Heart right ventricle (tissue), 16 donors: ENCODE data around the gene ERCC6L2. TPM values are rescaled to one million over a fixed set of nuclear protein-coding genes. Genes with fewer than 3 reads are reported as not detected.

Source experiments
- ATAC-seq, 8 donors: fragments of 200-7000 bp; cut with Tn5 transposase; one replicate each; pipeline ENCODE4 v1.9.1; 2020; ENCODE audit warnings: mild to moderate bottlenecking in 8 of 8, moderate library complexity in 8 of 8, moderate number of reproducible peaks in 1 of 8
- DNase-seq, 2 donors: peaks; one replicate each; pipeline ENCODE4 v3.0.0-alpha.2; 2020
- H3K27ac ChIP-seq, 10 donors: fragments of 200-600 bp; sonication (generic) in 2 of 10; one replicate each; pipeline versions ENCODE4 v1.5.0 to v1.8.0; 2020 to 2022; ENCODE audit warnings: mild to moderate bottlenecking in 3 of 10
- H3K27me3 ChIP-seq, 7 donors: fragments of 200-600 bp; one replicate each; pipeline ENCODE4 v1.8.0; 2021 to 2022; ENCODE audit warnings: mild to moderate bottlenecking in 2 of 7
- H3K36me3 ChIP-seq, 9 donors: fragments of 200-600 bp; sonication (generic) in 1 of 9; one replicate each; pipeline versions ENCODE4 v1.5.0 to v1.8.0; 2020 to 2022; ENCODE audit warnings: mild to moderate bottlenecking in 2 of 9
- H3K4me1 ChIP-seq, 9 donors: fragments of 200-600 bp; sonication (generic) in 1 of 9; one replicate each; pipeline versions ENCODE4 v1.5.0 to v1.8.0; 2020 to 2022; ENCODE audit warnings: mild to moderate bottlenecking in 4 of 9
- H3K4me3 ChIP-seq, 10 donors: fragments of 200-600 bp; sonication (generic) in 2 of 10; one replicate each; pipeline versions ENCODE4 v1.5.0 to v1.8.0; 2020 to 2022; ENCODE audit warnings: mild to moderate bottlenecking in 7 of 10, moderate library complexity in 2 of 10
- H3K9me3 ChIP-seq, 11 donors: fragments of 200-600 bp in 10 of 11; sonication (generic) in 2 of 11; one replicate each; pipeline versions ENCODE4 v1.5.0 to v1.8.0; 2013 to 2022; ENCODE audit warnings: mild to moderate bottlenecking in 2 of 11, control low read depth in 1 of 11, moderate library complexity in 1 of 11
- CTCF ChIP-seq, 9 donors: fragments of 200-600 bp; sonication (generic) in 2 of 9; IDR thresholded peaks; one replicate each; pipeline versions ENCODE4 v1.5.0 to v1.8.0; 2021 to 2022; ENCODE audit warnings: antibody characterized with exemption in 9 of 9, mild to moderate bottlenecking in 5 of 9, moderate library complexity in 1 of 9
- WGBS, 2 donors: extraction: QIAGEN DNeasy Blood & Tissue Kit; methylation state at CpG; one replicate each; pipeline ENCODE4 v1.1.7; 2013; ENCODE audit warnings: inconsistent platforms in 1 of 2; 5-methylcytosine and 5-hydroxymethylcytosine counted together
- intact Hi-C, 10 donors: fragments of 100-400 bp; cut with DNase I; formaldehyde crosslinking; loops; one replicate each; pipeline versions ENCODE4 v1.11.1 to v1.14.2; 2022
- polyA plus RNA-seq, 2 donors: library from polyadenylated mRNA; stranded (reverse); fragments of 200-250 nt; gene quantifications; one replicate each; pipeline ENCODE4 v1.2.3, GENCODE V29; 2013
- total RNA-seq, 10 donors: library from RNA; stranded (reverse); fragmentation: NEBNext Ultra II Directional in 3 of 10; extraction: Animal tissue kit (Norgen Biotek cat#: 25700) in 3 of 10; gene quantifications; one replicate each; pipeline versions ENCODE4 v1.2.1 to v1.2.4, GENCODE V29; 2021 to 2023
- donor health status: Arrhythmogenic right ventricular cardiomyopathy.
- donor health status: ischemic (EF 13 %, LVEDD 7.1; RV severe dilation, severe dysfunction).
- donor health status: healthy with polysubstance abuse.
- donor health status: DM: no; HTN: yes; CAD: no.
- donor health status: DM: no; HTN: no; CAD: no.
- donor health status: ischemic (EF 25% LVEDD 6.9; RV normal size, moderate dysfunction).
- donor health status: ischemic (EF 25% LVEDD 5.7; RV mildly dilated, moderate dysfunction).
- donor health status: healthy.
- donor health status: DM: yes; HTN: yes; CAD: no.
- donor health status: Ischemic cardiomyopathy.
- donor health status: ischemic (EF 35%, LVEDD 5.7; RV mildly dilated, moderate dysfunction).
- donor health status: nonischemic (EF 11% LVEDD 7.7; RV severe dilation, severe dysfunction).
- donor health status: DM: yes; HTN: yes; CAD: no.
- donor health status: PGD.
- donor health status: ischemic (EF 29% LVEDD 5.4; RV normal size, mild dysfunction).
- donor health status: nonischemic (EF 23%, LVEDD 6.1; RV moderate dilation, normal function).

The ERCC6L2 gene
- total and polyA plus RNA-seq, 12 donors: 4.6 to 37.5 (median 26.4) TPM

GRCh38 chr9:95880021-95880690 is 4.7 kb downstream of the ERCC6L2 start:
- Histone ChIP-seq H3K9me3 (no peaks in the 10 kb centered on the region), H3K36me3 (peaks cover 0 to 42% (median 10%) of the 10 kb centered on the region in 9 donors), H3K4me3 (no peak overlapping the region), H3K27ac (peak overlapping the region in 1 of 10 donors; percentile 2), H3K27me3 (no peaks in the 10 kb centered on the region), H3K4me1 (peaks cover 0 to 19% (median 10%) of the 10 kb centered on the region in 9 donors)
- DNase-seq (no peak), ATAC-seq (no peak)
- WGBS, 2 donors: 62 to 64% methylated on average over 4 of the region's 4 CpGs
- intact Hi-C loops: no loop called here
- no peak for TF ChIP-seq CTCF (IDR thresholded peaks at IDR 0.05)

GRCh38 chr9:95887926-95888497 is 12.5 kb downstream of the ERCC6L2 start:
- DNase-seq (no peak), ATAC-seq (no peak)
- 81 to 100% methylated on average over 1 of the region's 1 CpG for WGBS, 2 donors
- Histone ChIP-seq H3K27ac (no peak overlapping the region), H3K4me1 (peaks cover 0 to 4% (median 0%) of the 10 kb centered on the region in 9 donors), H3K27me3 (no peaks in the 10 kb centered on the region), H3K4me3 (no peak overlapping the region), H3K9me3 (peaks cover 0 to 13% (median 7%) of the 10 kb centered on the region in 11 donors), H3K36me3 (peaks cover 0 to 42% (median 4%) of the 10 kb centered on the region in 9 donors)
- no peak for TF ChIP-seq CTCF (IDR thresholded peaks at IDR 0.05)
- intact Hi-C loops: no loop called here

- intact Hi-C loops: no loop called here
- no peak for DNase-seq
- no peak for TF ChIP-seq CTCF (IDR thresholded peaks at IDR 0.05)
- Histone ChIP-seq H3K36me3 (peaks cover 0 to 22% (median 0%) of the 10 kb centered on the region in 9 donors), H3K27me3 (no peaks in the 10 kb centered on the region), H3K9me3 (peaks cover 0 to 18% (median 8%) of the 10 kb centered on the region in 11 donors), H3K27ac (no peak overlapping the region), H3K4me1 (peaks cover 0 to 4% (median 0%) of the 10 kb centered on the region in 9 donors), H3K4me3 (no peak overlapping the region)
- no peak for ATAC-seq
- 97% methylated on average over 4 of the region's 4 CpGs for WGBS, 2 donors
These were observed 15.1 kb downstream of the ERCC6L2 start for GRCh38 chr9:95890594-95890993.

GRCh38 chr9:95891067-95891671 is 15.7 kb downstream of the ERCC6L2 start:
- no peak overlapping the region for H3K27ac ChIP-seq
- intact Hi-C loops: no loop called here
- peaks cover 0 to 22% (median 0%) of the 10 kb centered on the region in 9 donors for H3K36me3 ChIP-seq
- peaks cover 0 to 18% (median 8%) of the 10 kb centered on the region in 11 donors for H3K9me3 ChIP-seq
- no peak for DNase-seq
- TF ChIP-seq CTCF (IDR thresholded peaks at IDR 0.05): no peak
- no peak overlapping the region for H3K4me3 ChIP-seq
- 99% methylated on average over 8 of the region's 8 CpGs for WGBS, 2 donors
- peaks cover 0 to 4% (median 0%) of the 10 kb centered on the region in 9 donors for H3K4me1 ChIP-seq
- ATAC-seq: no peak
- no peaks in the 10 kb centered on the region for H3K27me3 ChIP-seq
